GM06990 (cell line): ENCODE data around the gene STK11IP.

Experiments used
- DNase-seq: peaks from one replicate; pipeline ENCODE4 v3.0.0-alpha.2; 2011; ENCODE audit not compliant: insufficient read length; ENCODE audit errors: extremely low read depth
- H3K27me3 ChIP-seq: replicated peaks from 2 replicates; pipeline ENCODE4 v1.6.0; 2011; ENCODE audit warnings: low read length; ENCODE audit not compliant: control insufficient read depth, insufficient read depth
- H3K36me3 ChIP-seq: 2 replicates; pipeline ENCODE4 v1.5.1; 2011; ENCODE audit warnings: low read length; ENCODE audit not compliant: control insufficient read depth, insufficient read depth
- H3K4me3 ChIP-seq: replicated peaks from 2 replicates; pipeline ENCODE4 v1.5.1; 2011; ENCODE audit warnings: low read depth, mild to moderate bottlenecking, control low read depth, low read length
- CTCF ChIP-seq: IDR thresholded peaks from 2 replicates; pipeline ENCODE4 v1.5.1; 2011; ENCODE audit warnings: low read length, control low read depth, mild to moderate bottlenecking, inconsistent platforms; ENCODE audit not compliant: insufficient read depth, poor library complexity, severe bottlenecking

STK11IP gene

GRCh38 chr2:219632760-219633105, 35.1 kb downstream of the STK11IP start:
- Histone ChIP-seq H3K27me3 (no peaks in the 10 kb centered on the region; the same call in 1 of the 2 replicates), H3K36me3 (no peaks in the 10 kb centered on the region), H3K4me3 (no peak overlapping the region)
- DNase-seq: no peak
- TF ChIP-seq CTCF: no peak

GRCh38 chr2:219633276-219634065, 35.8 kb downstream of the STK11IP start:
- Histone ChIP-seq H3K36me3 (no peaks in the 10 kb centered on the region), H3K27me3 (no peaks in the 10 kb centered on the region; the same call in 1 of the 2 replicates), H3K4me3 (no peak overlapping the region)
- TF ChIP-seq CTCF: no peak
- DNase-seq: no peak

DNA sequence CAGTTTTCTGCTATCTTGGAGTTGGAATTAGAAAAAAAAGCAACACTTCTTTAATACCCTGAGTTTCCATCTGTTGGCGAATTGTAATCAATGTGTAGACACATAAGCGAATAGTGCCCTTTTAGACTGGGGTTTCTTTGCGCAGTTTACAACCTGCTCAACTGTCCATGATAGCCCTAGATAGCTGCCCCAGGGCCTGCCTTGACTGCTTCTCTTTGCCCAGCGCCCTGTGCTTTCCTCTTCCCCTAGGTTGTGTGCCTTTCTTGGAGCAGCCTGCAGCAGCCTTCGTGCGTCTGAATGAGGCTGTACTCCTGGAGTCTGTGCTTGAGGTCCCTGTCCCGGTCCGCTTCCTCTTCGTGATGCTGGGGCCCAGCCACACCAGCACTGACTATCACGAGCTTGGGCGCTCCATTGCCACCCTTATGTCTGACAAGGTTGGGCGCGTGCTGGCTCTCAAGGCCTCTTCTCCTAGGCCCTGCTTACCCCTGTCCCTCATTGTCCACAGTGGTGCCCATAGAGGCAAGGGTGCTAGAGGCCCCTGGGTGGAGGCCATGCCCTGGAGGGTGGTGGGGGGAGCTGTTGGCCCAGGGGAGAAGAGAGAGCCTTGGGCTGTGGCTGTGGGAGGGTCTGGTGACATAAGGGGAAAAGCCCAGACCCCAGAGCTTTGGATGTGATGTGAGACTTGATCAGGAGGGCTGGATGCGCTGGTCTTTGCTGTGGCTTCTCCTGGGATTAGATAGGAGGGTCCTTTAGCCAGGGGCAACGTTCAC, 36.7 kb downstream of the STK11IP start:
- no peak for TF ChIP-seq CTCF
- Histone ChIP-seq H3K27me3 (no peaks in the 10 kb centered on the region; the same call in 1 of the 2 replicates), H3K4me3 (no peak overlapping the region), H3K36me3 (no peaks in the 10 kb centered on the region)
- no peak for DNase-seq

- Histone ChIP-seq H3K4me3 (no peak overlapping the region), H3K36me3 (no peaks in the 10 kb centered on the region), H3K27me3 (no peaks in the 10 kb centered on the region; the same call in 1 of the 2 replicates)
- TF ChIP-seq CTCF: no peak
- DNase-seq: no peak
Measured at GRCh38 chr2:219634951-219635751, 37.5 kb downstream of the STK11IP start.

DNA sequence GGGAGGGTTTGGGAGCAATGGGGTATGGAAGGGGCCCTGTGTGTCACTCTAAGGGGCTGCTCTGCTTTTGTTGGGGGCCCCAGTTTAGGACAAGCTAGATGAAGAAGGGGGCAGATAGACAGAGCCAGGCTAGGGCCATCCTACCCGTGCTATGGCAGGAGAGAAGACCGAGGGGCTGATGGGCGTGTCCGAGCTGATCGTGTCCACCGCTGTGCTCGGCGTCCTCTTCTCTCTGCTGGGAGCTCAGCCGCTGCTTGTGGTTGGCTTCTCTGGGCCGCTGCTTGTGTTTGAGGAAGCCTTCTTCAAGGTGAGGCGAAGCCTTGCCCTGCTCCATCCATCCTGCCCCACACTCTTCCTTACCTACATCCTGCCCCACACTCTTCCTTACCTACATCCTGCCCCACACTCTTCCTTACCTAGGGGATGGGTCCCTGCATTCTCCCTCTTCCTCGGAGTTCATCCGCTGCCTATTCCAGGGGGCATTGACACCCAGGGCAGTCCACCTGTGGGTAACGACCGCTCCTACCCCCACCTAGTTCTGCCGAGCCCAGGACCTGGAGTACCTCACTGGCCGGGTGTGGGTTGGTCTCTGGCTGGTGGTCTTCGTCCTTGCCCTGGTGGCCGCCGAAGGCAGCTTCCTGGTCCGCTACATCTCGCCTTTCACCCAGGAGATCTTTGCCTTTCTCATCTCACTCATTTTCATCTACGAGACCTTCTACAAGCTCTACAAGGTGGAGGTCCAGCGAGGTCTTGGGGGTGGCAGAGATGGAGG, 38.7 kb downstream of the STK11IP start:
- Histone ChIP-seq H3K27me3 (no peaks in the 10 kb centered on the region; the same call in 1 of the 2 replicates), H3K36me3 (no peaks in the 10 kb centered on the region), H3K4me3 (no peak overlapping the region)
- DNase-seq: no peak
- TF ChIP-seq CTCF: no peak
